Keratinocyte (primary cell): Measurements from ENCODE around the gene GATD1. TPM values are rescaled to one million over a fixed set of nuclear protein-coding genes. Genes with fewer than 3 reads are reported as not detected.

Experiments used
- DNase-seq: peaks from one replicate; pipeline ENCODE4 v3.0.0-alpha.2; 2011; ENCODE audit warnings: low read depth, missing footprints, low spot score
- FAIRE-seq: peaks from 2 replicates; lab custom pipeline; 2011; peaks lifted over from hg19 to GRCh38; lab: Jason Lieb, UNC
- H2AFZ ChIP-seq: 2 replicates; pipeline ENCODE4 v1.6.0; 2012; ENCODE audit warnings: low read length, control low read depth, inconsistent platforms; ENCODE audit not compliant: control insufficient read depth
- H3K27ac ChIP-seq: 2 replicates; pipeline ENCODE4 v1.5.1; 2011; ENCODE audit warnings: low read length; ENCODE audit not compliant: control insufficient read depth, insufficient read depth
- H3K27me3 ChIP-seq: 3 replicates; pipeline ENCODE4 v1.6.0; 2011; ENCODE audit warnings: low read length; ENCODE audit not compliant: control insufficient read depth, insufficient read depth; ENCODE audit errors: extremely low read depth
- H3K36me3 ChIP-seq, 2 experiments: 2 replicates in 1 of 2; 3 replicates in 1 of 2; pipeline ENCODE4 v1.5.1; 2011; ENCODE audit warnings: low read length in 2 of 2, mild to moderate bottlenecking in 1 of 2; ENCODE audit not compliant: control insufficient read depth in 2 of 2, insufficient read depth in 2 of 2; ENCODE audit errors: extremely low read depth in 1 of 2
- H3K4me1 ChIP-seq: 3 replicates; pipeline ENCODE4 v1.5.1; 2011; ENCODE audit warnings: low read length; ENCODE audit not compliant: control insufficient read depth, insufficient read depth; ENCODE audit errors: extremely low read depth
- H3K4me2 ChIP-seq: 3 replicates; pipeline ENCODE4 v1.6.0; 2011; ENCODE audit warnings: low read depth, low read length; ENCODE audit not compliant: control insufficient read depth, insufficient read depth; ENCODE audit errors: extremely low read depth
- H3K4me3 ChIP-seq, 3 experiments: fragments of 200-600 bp in 1 of 3; sonication (generic) in 1 of 3; 2 replicates in 2 of 3; 3 replicates in 1 of 3; pipeline ENCODE4 v1.5.1; 2011 to 2016; ENCODE audit warnings: low read length in 3 of 3, mild to moderate bottlenecking in 3 of 3, control low read depth in 2 of 3, inconsistent platforms in 1 of 3, low read depth in 1 of 3, mixed read lengths in 1 of 3, mixed run types in 1 of 3, moderate library complexity in 1 of 3; ENCODE audit not compliant: control insufficient read depth in 2 of 3, insufficient read depth in 2 of 3; ENCODE audit errors: extremely low read depth in 1 of 3
- H3K79me2 ChIP-seq: 2 replicates; pipeline ENCODE4 v1.6.0; 2012; ENCODE audit warnings: low read length; ENCODE audit not compliant: control insufficient read depth, insufficient read depth
- H3K9ac ChIP-seq: 3 replicates; pipeline ENCODE4 v1.6.0; 2011; ENCODE audit warnings: low read length; ENCODE audit not compliant: control insufficient read depth, insufficient read depth; ENCODE audit errors: extremely low read depth
- H3K9me1 ChIP-seq: 3 replicates; pipeline ENCODE4 v1.6.0; 2011; ENCODE audit warnings: low read length; ENCODE audit not compliant: control insufficient read depth, insufficient read depth; ENCODE audit errors: extremely low read depth
- H3K9me3 ChIP-seq: 2 replicates; pipeline ENCODE4 v1.5.1; 2012; ENCODE audit warnings: low read depth, low read length; ENCODE audit not compliant: control insufficient read depth
- H4K20me1 ChIP-seq: 3 replicates; pipeline ENCODE4 v1.6.0; 2011; ENCODE audit warnings: low read length; ENCODE audit not compliant: control insufficient read depth, insufficient read depth; ENCODE audit errors: extremely low read depth
- EZH2 ChIP-seq: IDR thresholded peaks from one replicate; pipeline ENCODE4 v1.6.1; 2012; ENCODE audit warnings: inconsistent platforms, mild to moderate bottlenecking, low read length, moderate library complexity
- dilution Hi-C: fragments of 300-500 bp; cut with MboI; formaldehyde crosslinking; loops from one replicate; pipeline ENCODE4 v1.7.0; 2020; ENCODE audit warnings: low sequenced_read_pairs; ENCODE audit not compliant: extremely low pct_ligation_motif_present
- polyA plus RNA-seq, 5 experiments: library from polyadenylated mRNA; depleted of rRNA in 3 of 5; stranded (reverse) in 3 of 5; stranded (forward) in 1 of 5; unstranded in 1 of 5; fragments of >200 nt; gene quantifications; 1 replicate in 1 of 5; 2 replicates in 3 of 5; 3 replicates in 1 of 5; pipeline versions ENCODE4 v1.2.1 to v1.2.3, GENCODE V29; 2011 to 2012; ENCODE audit warnings: missing spikeins in 2 of 5, low read depth in 1 of 5, low replicate concordance in 1 of 5
- TF ChIP-seq, protein P1 (sequence below), 3 experiments: IDR thresholded peaks in 1 of 3; conservative IDR thresholded peaks in 1 of 3; optimal IDR thresholded peaks in 1 of 3; 2 replicates in 2 of 3; 3 replicates in 1 of 3; pipeline versions ENCODE3 to v1.5.1; 2011; ENCODE audit warnings: low read length in 3 of 3, mild to moderate bottlenecking in 3 of 3, moderate library complexity in 2 of 3, control low read depth in 1 of 3, inconsistent platforms in 1 of 3; ENCODE audit not compliant: insufficient read depth in 2 of 3; ENCODE audit errors: extremely low read depth in 1 of 3

GATD1 gene
- polyA plus RNA-seq, 1 donor (not counting 4 experiments of a cell fraction or from before 2014, with no cell fraction given) = 24.4 TPM

DNA sequence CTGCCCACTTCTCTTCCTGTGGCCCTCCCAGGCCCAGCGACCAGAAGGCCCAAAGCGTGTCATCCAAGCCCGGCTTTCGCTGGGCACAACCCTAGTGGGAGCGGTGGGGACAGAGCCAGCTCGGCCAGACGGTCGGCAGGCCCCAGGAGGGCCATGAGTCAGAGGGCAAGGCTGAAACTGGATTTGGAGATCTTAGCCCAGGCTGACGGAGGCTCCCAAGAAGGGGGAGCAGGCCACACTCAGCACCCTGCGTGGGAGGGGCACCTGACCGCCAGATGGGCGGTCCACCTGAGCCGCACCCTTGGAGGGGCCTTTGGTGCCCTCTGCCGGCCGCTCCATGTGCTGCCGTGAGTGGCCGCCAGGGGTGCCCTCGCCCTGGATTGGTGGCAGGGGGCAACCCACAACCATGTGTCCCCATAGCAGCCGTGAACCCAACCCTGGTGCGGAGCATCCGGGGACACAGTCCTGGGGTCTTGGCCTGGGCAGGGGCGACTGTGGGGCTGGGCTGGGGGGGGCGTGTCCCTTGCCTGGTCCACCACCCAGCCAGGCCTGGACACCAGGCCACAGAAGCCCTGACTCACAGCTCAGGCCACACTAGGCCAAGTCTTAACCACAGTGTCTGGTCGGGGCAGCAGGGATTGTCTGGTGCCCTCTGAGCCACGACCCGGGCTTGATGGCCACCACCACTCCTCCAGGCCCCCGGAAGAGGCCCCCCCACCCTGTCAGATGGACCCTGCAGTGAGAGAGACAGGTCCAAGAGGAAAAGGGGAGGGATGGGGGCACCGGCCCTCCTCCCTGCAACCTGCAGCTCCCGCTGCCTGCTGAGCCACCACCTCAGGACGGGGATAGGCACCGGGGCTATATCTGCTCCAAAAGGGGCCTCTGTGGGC lies 49.2 kb downstream of the GATD1 start:
- Histone ChIP-seq H3K9me3 (no peaks in the 10 kb centered on the region), H3K27ac (no peak overlapping the region), H3K4me3 (no peak overlapping the region), H3K36me3 (peaks cover 19 to 25% of the 10 kb centered on the region in 2 experiments), H3K4me2 (no peak overlapping the region), H2AFZ (no peak overlapping the region), H3K79me2 (no peaks in the 10 kb centered on the region), H4K20me1 (peaks cover under 1% of the 10 kb centered on the region), H3K27me3 (no peaks in the 10 kb centered on the region), H3K4me1 (peaks cover 12% of the 10 kb centered on the region), H3K9ac (no peak overlapping the region), H3K9me1 (no peaks in the 10 kb centered on the region)
- no peak for DNase-seq
- TF ChIP-seq, protein P1, sequence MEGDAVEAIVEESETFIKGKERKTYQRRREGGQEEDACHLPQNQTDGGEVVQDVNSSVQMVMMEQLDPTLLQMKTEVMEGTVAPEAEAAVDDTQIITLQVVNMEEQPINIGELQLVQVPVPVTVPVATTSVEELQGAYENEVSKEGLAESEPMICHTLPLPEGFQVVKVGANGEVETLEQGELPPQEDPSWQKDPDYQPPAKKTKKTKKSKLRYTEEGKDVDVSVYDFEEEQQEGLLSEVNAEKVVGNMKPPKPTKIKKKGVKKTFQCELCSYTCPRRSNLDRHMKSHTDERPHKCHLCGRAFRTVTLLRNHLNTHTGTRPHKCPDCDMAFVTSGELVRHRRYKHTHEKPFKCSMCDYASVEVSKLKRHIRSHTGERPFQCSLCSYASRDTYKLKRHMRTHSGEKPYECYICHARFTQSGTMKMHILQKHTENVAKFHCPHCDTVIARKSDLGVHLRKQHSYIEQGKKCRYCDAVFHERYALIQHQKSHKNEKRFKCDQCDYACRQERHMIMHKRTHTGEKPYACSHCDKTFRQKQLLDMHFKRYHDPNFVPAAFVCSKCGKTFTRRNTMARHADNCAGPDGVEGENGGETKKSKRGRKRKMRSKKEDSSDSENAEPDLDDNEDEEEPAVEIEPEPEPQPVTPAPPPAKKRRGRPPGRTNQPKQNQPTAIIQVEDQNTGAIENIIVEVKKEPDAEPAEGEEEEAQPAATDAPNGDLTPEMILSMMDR (optimal IDR thresholded peaks at IDR 0.05 in 1 of 3, IDR thresholded peaks at IDR 0.05 in 1 of 3, conservative IDR thresholded peaks at IDR 0.05 in 1 of 3; ENCODE audit: extremely low read depth in 1 of 3, insufficient read depth in 2 of 3, low read length in 3 of 3) = peak; percentile 84 to 100 (median 88)
- TF ChIP-seq EZH2 = no peak
- dilution Hi-C loops = no loop called here
- no peak for FAIRE-seq

DNA sequence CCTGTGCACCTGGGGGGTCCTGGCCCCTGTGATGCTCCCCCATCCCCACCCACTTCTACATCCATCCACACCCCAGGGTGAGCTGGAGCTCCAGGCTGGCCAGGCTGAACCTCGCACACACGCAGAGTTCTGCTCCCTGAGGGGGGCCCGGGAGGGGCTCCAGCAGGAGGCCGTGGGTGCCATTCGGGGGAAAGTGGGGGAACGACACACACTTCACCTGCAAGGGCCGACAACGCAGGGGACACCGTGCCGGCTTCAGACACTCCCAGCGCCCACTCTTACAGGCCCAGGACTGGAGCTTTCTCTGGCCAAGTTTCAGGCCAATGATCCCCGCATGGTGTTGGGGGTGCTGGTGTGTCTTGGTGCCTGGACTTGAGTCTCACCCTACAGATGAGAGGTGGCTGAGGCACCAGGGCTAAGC lies 50.0 kb downstream of the GATD1 start:
- dilution Hi-C loops = no loop called here
- no peaks in the 10 kb centered on the region for H3K79me2 ChIP-seq
- H2AFZ ChIP-seq = no peak overlapping the region
- H4K20me1 ChIP-seq = peaks cover 2% of the 10 kb centered on the region
- H3K36me3 ChIP-seq = peaks cover 20 to 27% of the 10 kb centered on the region in 2 experiments
- no peaks in the 10 kb centered on the region for H3K9me3 ChIP-seq
- FAIRE-seq (no peak), DNase-seq (no peak)
- no peak for TF ChIP-seq EZH2
- TF ChIP-seq, protein P1 (optimal IDR thresholded peaks at IDR 0.05 in 1 of 3, IDR thresholded peaks at IDR 0.05 in 1 of 3, conservative IDR thresholded peaks at IDR 0.05 in 1 of 3; ENCODE audit: extremely low read depth in 1 of 3, insufficient read depth in 2 of 3, low read length in 3 of 3) = no peak
- H3K9me1 ChIP-seq = no peaks in the 10 kb centered on the region
- H3K4me1 ChIP-seq = peaks cover 12% of the 10 kb centered on the region
- H3K4me2 ChIP-seq = no peak overlapping the region
- no peak overlapping the region for H3K9ac ChIP-seq
- H3K4me3 ChIP-seq = no peak overlapping the region
- H3K27me3 ChIP-seq = no peaks in the 10 kb centered on the region
- H3K27ac ChIP-seq = no peak overlapping the region
